B cell (primary cell): Measurements from ENCODE around the gene KCNK7. TPM values are rescaled to one million over a fixed set of nuclear protein-coding genes. Genes with fewer than 3 reads are reported as not detected.

Source experiments
- ATAC-seq: fragments of 200-7000 bp; cut with Tn5 transposase; one replicate; pipeline ENCODE4 v1.10.0; 2021; ENCODE audit warnings: low read depth, mild to moderate bottlenecking, moderate number of reproducible peaks, moderate library complexity
- CTCF ChIA-PET: fragments of 350-600 bp; sonication (Branson Sonifier 250); formaldehyde crosslinking; loops from one replicate; lab custom pipeline; 2021; ENCODE audit warnings: antibody characterized with exemption, inconsistent platforms; lab: Charles Lee
- POLR2A ChIA-PET: fragments of 350-600 bp; sonication (Branson Sonifier 250); formaldehyde crosslinking; loops from one replicate; lab custom pipeline; 2021; ENCODE audit warnings: antibody characterized with exemption; lab: Charles Lee
- DNase-seq: peaks from one replicate; pipeline ENCODE4 v3.0.0; 2013
- H2AFZ ChIP-seq: 2 replicates; pipeline ENCODE4 v1.6.1; 2012; ENCODE audit warnings: mild to moderate bottlenecking, low read depth, low read length; ENCODE audit not compliant: insufficient read depth, poor library complexity, severe bottlenecking
- H3K27ac ChIP-seq, 2 donors: 1 replicate in 1 of 2; 2 replicates in 1 of 2; pipeline ENCODE4 v1.5.1; 2012 to 2013; ENCODE audit warnings: low read length in 2 of 2, mild to moderate bottlenecking in 2 of 2, moderate library complexity in 1 of 2
- H3K27me3 ChIP-seq, 4 experiments: fragments of 200-600 bp in 1 of 4; sonication (generic) in 1 of 4; replicated peaks in 1 of 4; 1 replicate in 2 of 4; 2 replicates in 2 of 4; pipeline versions ENCODE4 v1.6.1 to v1.7.0; 2013 to 2016; ENCODE audit warnings: low read length in 3 of 4, mild to moderate bottlenecking in 2 of 4, mixed read lengths in 1 of 4, moderate library complexity in 1 of 4; ENCODE audit not compliant: insufficient read depth in 4 of 4, control insufficient read depth in 3 of 4; ENCODE audit errors: control extremely low read depth in 1 of 4
- H3K36me3 ChIP-seq, 2 experiments: replicated peaks in 1 of 2; 1 replicate in 1 of 2; 2 replicates in 1 of 2; pipeline versions ENCODE4 v1.6.1 to v1.7.1; 2013; ENCODE audit warnings: low read length in 1 of 2; ENCODE audit not compliant: insufficient read depth in 2 of 2, control insufficient read depth in 1 of 2; ENCODE audit errors: control extremely low read depth in 1 of 2, extremely low read depth in 1 of 2
- H3K4me1 ChIP-seq, 2 donors: fragments of 200-600 bp in 1 of 2; sonication (generic) in 1 of 2; 1 replicate in 1 of 2; 2 replicates in 1 of 2; pipeline versions ENCODE4 v1.5.1 to v1.6.1; 2013 to 2017; ENCODE audit warnings: low read length in 2 of 2; ENCODE audit not compliant: control insufficient read depth in 2 of 2, insufficient read depth in 2 of 2
- H3K4me2 ChIP-seq: replicated peaks from 2 replicates; pipeline ENCODE3; 2012; ENCODE audit warnings: mild to moderate bottlenecking, low read depth, low read length; ENCODE audit not compliant: poor library complexity, severe bottlenecking
- H3K4me3 ChIP-seq, 5 experiments: fragments of 200-600 bp in 1 of 5; sonication (generic) in 1 of 5; 1 replicate in 3 of 5; 2 replicates in 2 of 5; pipeline versions ENCODE4 v1.5.1 to v1.7.0; 2011 to 2016; ENCODE audit warnings: low read length in 4 of 5, mild to moderate bottlenecking in 4 of 5, low read depth in 2 of 5, control low read depth in 1 of 5, moderate library complexity in 1 of 5; ENCODE audit not compliant: insufficient read depth in 1 of 5; ENCODE audit errors: control extremely low read depth in 1 of 5, extremely low read depth in 1 of 5
- H3K79me2 ChIP-seq: fragments of 200-600 bp; sonication (generic); one replicate; pipeline ENCODE4 v1.6.0; 2016; ENCODE audit warnings: low read length; ENCODE audit not compliant: control insufficient read depth, insufficient read depth
- H3K9ac ChIP-seq: fragments of 200-600 bp; sonication (generic); 2 replicates; pipeline ENCODE4 v1.6.1; 2017; ENCODE audit warnings: mild to moderate bottlenecking, low read length, moderate library complexity
- H3K9me3 ChIP-seq, 3 donors: one replicate each; pipeline versions ENCODE4 v1.6.1 to v1.7.1; 2013; ENCODE audit warnings: low read length in 2 of 3; ENCODE audit not compliant: control insufficient read depth in 2 of 3, insufficient read depth in 1 of 3; ENCODE audit errors: control extremely low read depth in 1 of 3
- H4K20me1 ChIP-seq: 2 replicates; pipeline ENCODE4 v1.6.0; 2012; ENCODE audit warnings: mild to moderate bottlenecking, low read length; ENCODE audit not compliant: insufficient read depth, control insufficient read depth, poor library complexity, severe bottlenecking
- H3K27ac Mint-ChIP-seq: one replicate; pipeline ENCODE4 v1.8.0; 2021; ENCODE audit warnings: mixed read lengths
- H3K27me3 Mint-ChIP-seq: one replicate; pipeline ENCODE4 v1.8.0; 2021; ENCODE audit warnings: mixed read lengths
- H3K4me1 Mint-ChIP-seq: one replicate; pipeline ENCODE4 v1.8.0; 2021; ENCODE audit warnings: mixed read lengths
- H3K4me3 Mint-ChIP-seq: one replicate; pipeline ENCODE4 v1.8.0; 2021; ENCODE audit warnings: mixed read lengths
- H3K9me3 Mint-ChIP-seq: one replicate; pipeline ENCODE4 v1.8.0; 2022; ENCODE audit warnings: mixed read lengths; ENCODE audit not compliant: insufficient read depth
- EZH2 ChIP-seq: IDR thresholded peaks from 2 replicates; pipeline ENCODE4 v1.6.1; 2012; ENCODE audit warnings: borderline replicate concordance, low read depth, mild to moderate bottlenecking, moderate library complexity, low read length; ENCODE audit not compliant: insufficient read depth, poor library complexity, severe bottlenecking
- WGBS: methylation state at CpG from one replicate; pipeline ENCODE4 v1.1.5; 2013; ENCODE audit warnings: missing lambda C conversion rate; ENCODE audit not compliant: insufficient coverage; 5-methylcytosine and 5-hydroxymethylcytosine counted together
- intact Hi-C: fragments of 100-400 bp; cut with micrococcal nuclease; formaldehyde crosslinking; loops from one replicate; pipeline ENCODE4 v1.10.0; 2022
- polyA plus RNA-seq: library from polyadenylated mRNA; depleted of rRNA; stranded (reverse); fragments of >200 nt; gene quantifications from 2 replicates; pipeline ENCODE4 v1.2.3, GENCODE V29; 2012
- total RNA-seq, 2 donors: library from RNA; stranded (reverse); fragments of 120-200 nt in 1 of 2; gene quantifications; 1 replicate in 1 of 2; 2 replicates in 1 of 2; pipeline versions ENCODE4 v1.2.3 to v1.2.4, GENCODE V29; 2013 to 2022
- TF ChIP-seq, protein P1 (sequence below): fragments of 200-600 bp; IDR thresholded peaks from one replicate; pipeline ENCODE4 v1.8.0; 2022; ENCODE audit warnings: antibody characterized with exemption, mild to moderate bottlenecking

KCNK7 gene
- total and polyA plus RNA-seq, 2 donors (not counting 1 experiment from before 2014, with no cell fraction given): 2.2 to 3.5 TPM

DNA sequence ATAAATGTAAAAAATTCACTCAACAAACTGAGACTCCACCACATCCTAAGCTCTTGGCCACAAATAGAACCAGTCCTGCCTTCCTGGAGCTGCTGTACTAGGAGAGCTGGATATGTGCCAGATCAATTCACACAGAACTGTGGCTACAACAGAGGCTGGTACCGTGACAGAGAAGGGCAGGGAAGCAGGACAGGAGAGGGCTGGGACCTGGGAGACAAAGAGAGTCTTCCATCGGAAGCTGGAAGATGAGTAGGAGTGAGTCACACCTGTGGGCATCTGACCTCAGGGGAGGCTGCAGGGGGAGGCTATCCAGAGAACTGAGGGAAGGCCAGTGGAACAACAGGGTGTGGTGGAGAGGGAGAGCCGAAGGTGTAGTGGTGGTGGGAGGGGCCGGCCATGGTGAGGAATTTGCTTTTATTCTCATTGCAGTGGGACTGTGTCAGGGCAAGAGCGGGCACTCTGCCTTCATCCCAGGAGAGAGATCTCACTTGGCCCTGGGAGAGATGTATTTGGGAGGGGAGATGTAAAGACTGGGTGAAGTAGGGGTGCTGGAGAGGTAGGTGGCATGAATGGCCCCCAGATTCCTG lies 35.6 kb downstream of the KCNK7 start:
- Histone ChIP-seq H3K9me3 (no peaks in the 10 kb centered on the region), H4K20me1 (no peaks in the 10 kb centered on the region), H3K4me3 (no peak overlapping the region), H3K27ac (no peak overlapping the region), H3K4me1 (peaks cover 11 to 23% of the 10 kb centered on the region in 2 donors), H3K79me2 (peaks cover 63% of the 10 kb centered on the region), H3K27me3 (no peaks in the 10 kb centered on the region), H2AFZ (no peak overlapping the region), H3K4me2 (no peak overlapping the region), H3K9ac (no peak overlapping the region), H3K36me3 (no peaks in the 10 kb centered on the region)
- DNase-seq (no peak), ATAC-seq (no peak)
- ChIA-PET CTCF (interaction anchor here (0.7 to 2.4 kb wide), 9 partner anchors 9 to 30 kb away, joined by 3 to 18 read pairs (median 5); partner anchors contain the start of gene ZNRD2), POLR2A (interaction anchor here (0.7 to 1.0 kb wide), 2 partner anchors 13 kb away, joined by 5 read pairs; no protein-coding TSS in a partner anchor)
- 95% methylated on average over 5 of the region's 5 CpGs for WGBS
- Mint-ChIP-seq H3K9me3 (no peaks in the 10 kb centered on the region), H3K27ac (peak overlapping the region; percentile 63), H3K27me3 (peaks cover 3% of the 10 kb centered on the region), H3K4me1 (peaks cover 20% of the 10 kb centered on the region), H3K4me3 (peak overlapping the region; percentile 13)
- no peak for TF ChIP-seq EZH2
- TF ChIP-seq, protein P1, sequence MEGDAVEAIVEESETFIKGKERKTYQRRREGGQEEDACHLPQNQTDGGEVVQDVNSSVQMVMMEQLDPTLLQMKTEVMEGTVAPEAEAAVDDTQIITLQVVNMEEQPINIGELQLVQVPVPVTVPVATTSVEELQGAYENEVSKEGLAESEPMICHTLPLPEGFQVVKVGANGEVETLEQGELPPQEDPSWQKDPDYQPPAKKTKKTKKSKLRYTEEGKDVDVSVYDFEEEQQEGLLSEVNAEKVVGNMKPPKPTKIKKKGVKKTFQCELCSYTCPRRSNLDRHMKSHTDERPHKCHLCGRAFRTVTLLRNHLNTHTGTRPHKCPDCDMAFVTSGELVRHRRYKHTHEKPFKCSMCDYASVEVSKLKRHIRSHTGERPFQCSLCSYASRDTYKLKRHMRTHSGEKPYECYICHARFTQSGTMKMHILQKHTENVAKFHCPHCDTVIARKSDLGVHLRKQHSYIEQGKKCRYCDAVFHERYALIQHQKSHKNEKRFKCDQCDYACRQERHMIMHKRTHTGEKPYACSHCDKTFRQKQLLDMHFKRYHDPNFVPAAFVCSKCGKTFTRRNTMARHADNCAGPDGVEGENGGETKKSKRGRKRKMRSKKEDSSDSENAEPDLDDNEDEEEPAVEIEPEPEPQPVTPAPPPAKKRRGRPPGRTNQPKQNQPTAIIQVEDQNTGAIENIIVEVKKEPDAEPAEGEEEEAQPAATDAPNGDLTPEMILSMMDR: no peak
- intact Hi-C loops: no loop called here

DNA sequence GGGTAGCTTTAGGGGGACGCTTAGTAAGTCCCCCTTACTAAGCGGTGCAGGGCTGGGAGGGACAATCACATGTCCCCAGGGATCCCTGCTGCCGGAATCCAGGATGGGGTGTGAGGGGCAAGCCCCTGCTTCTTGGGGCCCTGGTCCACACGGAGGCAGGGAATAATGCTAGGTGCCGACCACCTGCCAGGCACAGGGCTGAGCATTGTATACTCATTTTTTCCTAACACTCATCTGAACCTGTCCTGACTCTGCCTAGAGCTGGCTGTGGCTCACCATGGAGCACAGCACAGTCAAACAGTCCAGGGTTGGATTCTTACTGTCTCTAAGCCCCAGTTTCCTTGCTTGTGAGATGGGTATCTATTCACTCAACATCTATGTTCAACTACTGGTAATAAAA lies 36.1 kb downstream of the KCNK7 start:
- no peak overlapping the region for H3K27ac Mint-ChIP-seq
- no peak for ATAC-seq
- H3K4me2 ChIP-seq: no peak overlapping the region
- intact Hi-C loops: no loop called here
- H3K9me3 Mint-ChIP-seq: no peaks in the 10 kb centered on the region
- H3K4me3 Mint-ChIP-seq: peak overlapping the region; percentile 26
- H2AFZ ChIP-seq: no peak overlapping the region
- CTCF ChIA-PET: interaction anchor here (0.6 to 2.0 kb wide), 9 partner anchors 10 to 30 kb away, joined by 3 to 9 read pairs (median 5); partner anchors contain the start of gene ZNRD2
- POLR2A ChIA-PET: interaction anchor here (1.0 to 1.1 kb wide), 2 partner anchors 14 to 16 kb away, joined by 3 to 5 read pairs; partner anchors contain the start of gene EHBP1L1
- no peak overlapping the region for H3K27ac ChIP-seq
- H3K4me1 ChIP-seq: peaks cover 11 to 21% of the 10 kb centered on the region in 2 donors
- WGBS: 94% methylated on average over 2 of the region's 5 CpGs
- H3K79me2 ChIP-seq: peaks cover 58% of the 10 kb centered on the region
- no peaks in the 10 kb centered on the region for H3K27me3 ChIP-seq
- H4K20me1 ChIP-seq: no peaks in the 10 kb centered on the region
- no peak for DNase-seq
- H3K9ac ChIP-seq: no peak overlapping the region
- no peak for TF ChIP-seq EZH2
- TF ChIP-seq, protein P1: no peak
- H3K9me3 ChIP-seq: no peaks in the 10 kb centered on the region
- no peak overlapping the region for H3K4me3 ChIP-seq
- peaks cover 3% of the 10 kb centered on the region for H3K27me3 Mint-ChIP-seq
- H3K36me3 ChIP-seq: no peaks in the 10 kb centered on the region
- peaks cover 22% of the 10 kb centered on the region for H3K4me1 Mint-ChIP-seq
